Activated CD4-positive, alpha-beta T cell treated with anti-CD3 and anti-CD28 coated beads, Interleukin-2, amount 50 U/mL, for 4 hours (primary cell): ENCODE data around the gene FXYD4.

Source experiments
- DNase-seq, 2 experiments: peaks; one replicate each; pipeline ENCODE4 v3.0.0-alpha.2; 2020

Gene FXYD4

DNA sequence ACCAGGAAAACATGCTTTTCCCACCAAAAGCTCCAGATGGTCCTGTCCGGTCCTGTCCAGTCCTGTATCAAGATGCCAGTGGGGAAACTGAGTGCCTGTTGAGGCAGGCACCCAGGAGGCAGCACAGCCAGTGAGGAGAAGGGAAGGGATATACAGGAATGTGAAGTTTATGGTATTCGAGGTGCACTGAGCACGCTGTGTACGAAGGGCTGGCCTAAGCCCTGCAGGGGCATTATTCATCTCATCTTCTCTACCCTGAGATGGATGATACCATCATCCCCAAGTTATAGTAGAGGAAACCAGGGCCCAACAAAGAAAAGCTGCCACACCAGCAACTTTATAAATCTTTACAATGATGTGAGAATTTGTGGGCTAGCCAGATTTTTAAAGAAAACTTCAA, 23.4 kb upstream of the FXYD4 start:
- DNase-seq, result no peak

DNA sequence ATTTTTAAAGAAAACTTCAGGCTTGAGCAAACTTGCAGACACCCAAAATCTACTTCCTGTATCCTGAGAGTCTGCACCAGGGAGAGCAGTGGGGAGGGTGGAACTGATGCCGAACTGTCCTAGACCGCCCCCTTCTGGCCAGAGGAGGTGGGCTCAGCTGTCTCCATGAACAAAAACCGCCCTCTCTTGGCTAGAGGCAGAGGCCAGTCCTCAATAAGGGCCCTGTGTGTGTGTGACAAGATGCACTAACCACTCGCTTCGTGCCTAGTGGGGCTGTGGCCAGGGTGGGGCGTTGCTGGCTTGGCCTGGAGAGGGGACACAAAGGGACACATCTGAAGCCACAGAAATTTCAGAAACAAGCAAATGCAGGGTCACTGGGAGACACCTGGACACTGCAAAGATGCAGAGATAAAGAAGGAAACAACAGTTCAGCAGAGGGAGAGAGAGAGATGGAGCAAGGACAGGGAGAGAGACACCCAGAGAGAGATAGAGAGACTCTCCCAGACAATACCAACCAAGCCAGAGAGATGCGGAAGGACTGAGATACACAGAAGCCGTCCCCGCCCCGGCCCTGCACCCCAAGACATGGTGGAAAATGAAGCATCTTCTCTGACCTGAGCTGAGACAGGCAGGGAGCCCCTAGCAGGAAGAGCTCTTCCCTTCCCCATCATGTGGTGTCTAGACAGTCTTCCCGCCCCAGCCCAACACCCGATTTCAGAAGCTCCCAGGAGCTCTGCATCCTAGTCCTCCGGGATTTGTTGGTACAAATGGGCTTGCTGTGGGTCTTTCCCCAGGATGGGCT, 22.7 kb upstream of the FXYD4 start:
- DNase-seq, result peak; percentile 80 to 84

DNA sequence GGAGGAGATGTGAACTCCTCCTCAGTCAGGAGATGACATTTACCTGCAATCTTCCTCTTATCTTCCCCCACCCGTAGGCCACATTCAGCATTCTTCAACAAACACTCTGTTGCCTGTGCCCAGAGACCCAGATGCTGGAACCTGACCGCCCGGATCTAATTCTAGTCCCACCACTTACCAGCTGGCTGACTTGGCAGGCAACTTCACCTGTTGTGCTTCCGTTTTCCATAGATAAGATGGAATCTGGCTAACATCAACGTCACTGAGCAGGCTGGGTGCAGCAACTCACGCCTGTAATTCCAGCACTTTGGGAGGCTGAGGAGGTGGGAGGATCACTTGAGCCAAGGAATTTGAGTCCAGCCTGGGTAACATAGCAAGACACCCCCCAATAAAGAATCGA, 21.3 kb upstream of the FXYD4 start:
- no peak for DNase-seq

DNA sequence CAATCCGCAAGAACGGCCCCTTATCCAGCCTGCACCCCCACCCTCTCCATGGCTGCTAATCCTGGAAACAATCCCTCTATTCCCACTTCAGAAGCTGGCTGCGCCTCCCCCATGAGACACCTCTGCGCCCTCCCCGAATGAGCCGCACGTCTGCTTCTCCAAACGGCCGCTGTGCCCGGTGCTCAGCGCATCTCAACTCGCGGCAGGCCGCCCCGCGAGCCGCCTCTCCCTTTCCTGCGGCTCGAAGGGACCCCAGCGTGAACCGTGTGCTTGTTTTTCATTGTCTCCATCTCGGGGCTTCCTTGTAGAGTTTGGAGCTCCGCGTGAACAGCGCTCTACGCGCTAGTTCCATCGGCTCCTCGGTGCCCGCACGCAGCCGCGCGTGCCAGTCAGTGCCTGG, 20.8 kb upstream of the FXYD4 start:
- no peak for DNase-seq

DNA sequence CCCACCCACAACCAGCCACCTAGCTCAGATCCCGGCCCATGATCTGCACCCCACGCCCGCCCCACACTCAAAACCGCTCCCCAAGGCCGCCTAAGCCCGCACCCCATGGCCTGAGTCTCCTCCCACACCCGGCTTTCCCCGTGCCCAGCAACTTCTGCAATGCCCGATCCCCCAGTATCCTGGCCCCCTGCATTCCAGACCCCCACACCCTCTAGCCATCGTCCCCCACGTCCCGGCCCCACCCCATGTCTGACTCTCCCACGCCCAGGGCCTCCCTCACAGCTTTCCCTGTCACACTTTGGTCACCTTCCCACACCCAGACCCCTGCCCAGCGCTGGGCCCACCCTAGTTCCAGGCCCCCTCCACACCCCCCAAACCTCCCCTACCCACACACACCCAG, 20.1 kb upstream of the FXYD4 start:
- DNase-seq, result no peak

DNA sequence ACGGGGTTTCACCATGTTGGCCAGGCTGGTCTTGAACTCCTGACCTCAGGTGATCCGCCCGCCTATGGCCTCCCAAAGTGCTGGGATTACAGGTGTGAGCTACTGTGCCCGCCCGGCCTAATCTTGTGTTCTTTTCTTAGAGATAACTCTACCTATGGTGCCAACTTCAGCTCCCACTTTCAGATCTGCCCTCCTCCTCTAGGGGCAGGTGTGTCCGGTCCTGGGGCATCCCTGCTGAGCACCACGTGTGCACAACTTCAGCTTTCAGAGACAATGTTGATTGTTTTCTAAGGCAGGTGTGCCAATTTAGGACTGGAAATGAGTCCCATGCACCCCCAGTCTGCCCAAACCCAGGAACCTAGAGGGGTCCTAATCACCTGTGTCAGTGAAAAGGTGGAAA, 18.5 kb upstream of the FXYD4 start:
- DNase-seq, result no peak

DNA sequence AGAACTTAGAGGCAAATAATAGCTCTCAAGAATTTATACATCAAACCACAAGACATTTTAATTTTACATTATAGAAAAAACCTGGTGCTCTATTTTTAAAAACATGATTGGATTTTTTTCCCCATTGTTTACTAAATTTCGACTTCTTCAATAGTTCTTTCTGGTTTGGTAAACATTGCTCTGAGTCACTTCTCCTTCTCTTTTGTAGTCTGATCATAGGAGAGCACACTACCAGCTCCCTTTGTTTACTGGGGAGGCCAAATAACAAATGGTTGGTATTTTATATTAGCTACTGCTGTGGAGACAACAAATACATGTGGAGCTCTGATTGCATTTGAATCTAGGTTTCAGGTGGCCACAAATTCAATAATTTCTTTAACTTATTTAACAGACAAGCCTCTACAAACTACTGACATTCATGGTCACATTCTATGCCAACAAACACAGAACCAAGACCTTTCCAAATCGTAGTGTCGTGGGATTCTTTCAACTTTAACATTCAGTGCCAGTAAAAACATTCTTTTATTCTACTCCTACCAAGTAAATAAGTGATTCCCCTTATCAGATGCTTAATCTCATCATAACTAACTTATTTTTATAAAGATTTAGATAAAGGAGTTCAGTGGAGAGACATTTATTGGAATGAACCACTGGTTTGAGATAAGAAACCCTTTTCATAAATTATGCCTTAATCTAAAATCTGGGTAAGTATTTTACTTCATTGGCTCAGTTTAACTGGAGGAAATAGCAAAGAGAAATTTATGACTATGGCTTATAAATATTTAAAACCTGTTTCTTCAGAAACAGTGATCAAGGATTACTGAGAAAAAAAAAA, 17.7 kb upstream of the FXYD4 start:
- DNase-seq, result no peak

DNA sequence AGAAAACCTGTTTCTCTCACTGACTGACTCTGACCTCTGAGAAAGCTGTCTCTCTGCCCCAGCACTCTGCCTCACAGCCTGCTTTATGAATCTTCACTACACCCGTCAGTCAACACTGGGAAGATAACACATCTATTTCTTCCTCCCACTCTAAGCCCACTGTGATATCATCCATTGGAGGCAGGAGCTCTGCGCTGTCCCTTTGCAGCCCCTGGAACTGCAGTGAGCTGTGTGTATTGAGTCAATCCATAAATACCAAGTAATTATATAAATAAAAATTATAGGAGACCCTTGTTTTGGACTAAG, 17.2 kb upstream of the FXYD4 start:
- no peak for DNase-seq

DNA sequence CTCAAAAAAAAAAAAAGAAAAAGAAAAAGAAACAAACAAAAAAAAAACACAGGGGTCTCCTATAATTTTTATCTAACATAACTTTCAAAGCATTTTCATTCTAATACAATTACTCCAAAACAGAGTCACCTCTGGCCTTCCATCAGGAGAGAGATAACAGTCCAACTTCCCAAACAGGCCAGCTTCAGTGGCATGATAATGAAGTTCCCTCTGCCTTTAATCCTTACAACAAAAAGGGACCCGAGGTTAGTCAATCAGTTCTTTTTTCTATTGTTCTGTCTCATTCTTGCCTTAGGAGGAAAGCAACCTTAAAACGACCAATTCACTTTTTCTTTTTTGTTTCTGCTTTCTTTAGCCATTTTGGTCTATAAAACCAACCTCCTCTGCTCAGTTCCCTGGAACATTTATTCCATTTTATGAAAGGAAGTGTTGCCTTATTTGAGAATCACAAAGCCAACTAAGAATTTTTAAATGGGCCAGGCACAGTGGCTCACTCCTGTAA, 16.5 kb upstream of the FXYD4 start:
- DNase-seq, result no peak

DNA sequence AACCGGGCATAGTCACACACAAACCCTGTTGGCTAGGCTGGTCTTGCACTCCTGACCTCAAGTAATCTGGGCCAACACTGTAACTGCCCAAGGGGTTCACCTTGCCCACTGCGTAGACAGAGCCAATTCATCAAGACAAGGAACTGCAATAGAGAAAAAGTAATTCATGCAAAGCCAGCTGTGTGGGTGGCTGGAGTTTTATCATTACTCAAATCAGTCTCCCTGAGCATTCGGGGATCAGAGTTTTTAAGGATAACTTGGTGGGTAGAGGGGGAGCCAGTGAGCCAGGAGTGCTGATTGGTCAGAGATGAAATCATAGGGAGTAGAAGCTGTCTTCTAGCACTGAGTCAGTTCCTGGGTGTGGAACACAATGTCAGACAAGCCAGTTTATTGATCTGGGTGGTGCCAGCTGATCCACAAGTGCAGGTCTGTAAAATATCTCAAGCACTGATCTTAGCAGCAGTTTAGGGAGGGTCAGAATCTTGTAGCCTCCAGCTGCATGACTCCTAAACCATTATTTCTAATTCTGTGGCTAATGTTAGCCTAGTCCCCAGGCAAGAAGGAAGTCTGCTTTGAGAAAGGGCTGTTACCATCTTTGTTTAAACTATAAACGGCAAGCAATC, 15.6 kb upstream of the FXYD4 start:
- no peak for DNase-seq

DNA sequence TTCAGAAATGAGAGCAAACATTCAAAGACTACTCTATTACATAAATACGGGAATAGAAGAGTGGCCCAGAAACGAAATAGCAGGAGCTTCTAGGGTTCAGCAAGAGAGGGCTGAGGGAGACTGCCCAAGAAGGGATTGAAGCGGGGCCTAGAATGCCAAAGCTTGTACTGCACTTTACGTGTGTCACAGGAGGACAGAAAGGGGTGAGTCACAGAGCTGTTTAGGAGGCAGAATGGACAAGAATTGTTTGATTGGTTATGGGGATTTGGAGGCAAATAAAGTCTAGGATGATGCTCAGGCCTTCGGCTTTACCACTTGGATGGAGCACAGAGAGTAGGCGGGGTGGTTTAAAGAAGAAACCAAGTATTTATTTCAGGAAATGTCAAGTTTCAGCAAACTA, 11.3 kb upstream of the FXYD4 start:
- DNase-seq, result no peak

DNA sequence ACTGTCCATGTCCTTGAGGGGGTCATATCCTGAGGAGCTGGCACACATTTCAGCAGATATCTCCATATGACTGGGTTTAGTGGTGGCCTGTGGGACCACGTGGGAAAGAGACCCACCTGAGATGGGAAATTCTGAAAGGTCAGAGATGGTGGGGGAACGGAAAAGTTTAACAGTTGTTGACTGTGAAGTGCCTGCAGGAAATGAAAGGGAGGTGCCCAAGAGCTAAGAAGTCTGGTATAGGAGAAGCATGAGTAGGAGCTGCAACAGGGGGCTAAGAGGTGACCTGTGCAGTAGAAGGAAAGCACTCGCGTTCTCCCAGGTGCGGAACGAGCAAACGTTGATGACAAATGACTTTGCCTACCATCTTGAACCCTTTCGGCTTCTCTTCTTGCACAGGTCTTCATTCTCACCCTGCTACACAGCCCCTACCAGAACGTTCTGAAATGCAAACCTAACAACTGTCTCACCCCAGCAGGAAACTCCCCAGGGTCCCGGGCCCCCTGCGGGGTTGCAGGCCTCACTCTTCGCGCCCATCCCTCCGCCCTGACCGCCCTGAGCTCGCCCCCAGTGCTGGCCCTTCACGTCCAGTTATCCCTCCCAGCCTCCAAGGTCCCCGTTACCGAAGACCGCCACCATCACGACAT, 9.8 kb upstream of the FXYD4 start:
- peak; percentile 30 to 31 for DNase-seq

DNA sequence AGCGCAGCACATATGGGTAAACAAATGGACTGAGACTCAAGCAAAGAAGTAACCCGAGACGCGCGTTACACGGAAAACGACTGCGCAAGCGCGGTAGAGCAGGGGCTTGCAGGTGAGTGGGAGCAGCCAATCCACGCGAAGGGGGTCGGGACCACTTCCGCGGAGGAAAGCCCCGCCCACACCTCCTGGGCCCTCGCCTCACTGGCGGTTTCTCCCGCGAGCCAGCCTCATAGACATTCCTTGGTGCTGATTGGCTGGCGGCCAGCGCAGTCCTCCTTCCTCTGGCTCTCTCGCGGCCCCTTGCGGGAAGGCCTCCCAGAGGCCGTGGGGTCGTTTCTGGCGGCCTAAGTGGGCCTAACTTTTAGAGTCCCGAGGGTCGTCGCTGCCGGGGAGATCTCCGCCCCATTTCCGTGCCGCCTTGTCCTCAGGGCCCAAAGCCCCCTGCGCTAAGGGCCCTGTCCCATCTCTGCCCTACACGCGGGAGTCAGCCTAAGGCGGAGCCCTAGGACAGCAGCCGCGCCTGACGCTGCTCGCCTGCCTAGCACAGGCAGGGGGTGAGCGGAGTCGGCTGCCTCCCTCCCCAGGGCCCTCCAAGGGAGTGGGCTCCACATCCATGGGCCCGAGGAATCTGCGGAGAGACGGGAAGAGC, 9.1 kb upstream of the FXYD4 start:
- peak; percentile 98 for DNase-seq

DNA sequence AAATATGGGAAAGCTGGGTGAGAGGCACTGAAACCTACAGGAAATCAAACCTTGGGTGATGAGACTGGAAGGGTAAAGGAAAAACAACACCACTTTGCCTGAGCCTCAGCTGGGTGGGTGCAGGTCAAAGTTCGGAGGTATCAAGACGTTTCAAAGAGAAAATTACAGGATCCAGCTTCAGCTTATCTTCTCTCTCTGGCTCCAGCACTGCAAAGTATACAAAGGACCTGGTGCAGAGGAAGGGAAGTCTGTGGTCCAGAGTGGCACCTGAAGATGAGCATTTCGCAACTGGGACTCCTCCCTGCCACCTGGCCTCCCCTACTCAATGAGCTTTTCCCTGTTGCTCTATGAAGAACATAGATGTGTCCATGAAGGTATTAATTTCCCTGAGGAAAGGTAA, 6.4 kb upstream of the FXYD4 start:
- no peak for DNase-seq

DNA sequence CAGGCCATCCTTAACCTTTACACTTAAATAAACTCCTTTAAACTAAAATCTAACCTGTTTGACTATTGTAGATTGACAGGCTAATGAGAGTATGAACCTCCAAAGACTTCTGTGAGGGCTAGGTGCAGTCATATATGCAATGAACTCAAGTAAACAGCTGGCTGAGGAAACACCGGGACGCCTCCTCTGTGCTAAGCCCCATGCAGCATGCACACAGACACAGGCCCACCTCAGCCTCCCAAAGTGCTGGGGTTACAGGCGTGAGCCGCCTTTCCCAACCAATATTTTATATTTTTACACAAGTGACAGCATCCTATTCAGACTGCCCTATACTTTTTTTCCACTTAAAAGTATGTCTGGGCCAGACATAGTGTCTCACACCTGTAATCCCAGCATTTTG, 1.5 kb upstream of the FXYD4 start:
- no peak for DNase-seq

DNA sequence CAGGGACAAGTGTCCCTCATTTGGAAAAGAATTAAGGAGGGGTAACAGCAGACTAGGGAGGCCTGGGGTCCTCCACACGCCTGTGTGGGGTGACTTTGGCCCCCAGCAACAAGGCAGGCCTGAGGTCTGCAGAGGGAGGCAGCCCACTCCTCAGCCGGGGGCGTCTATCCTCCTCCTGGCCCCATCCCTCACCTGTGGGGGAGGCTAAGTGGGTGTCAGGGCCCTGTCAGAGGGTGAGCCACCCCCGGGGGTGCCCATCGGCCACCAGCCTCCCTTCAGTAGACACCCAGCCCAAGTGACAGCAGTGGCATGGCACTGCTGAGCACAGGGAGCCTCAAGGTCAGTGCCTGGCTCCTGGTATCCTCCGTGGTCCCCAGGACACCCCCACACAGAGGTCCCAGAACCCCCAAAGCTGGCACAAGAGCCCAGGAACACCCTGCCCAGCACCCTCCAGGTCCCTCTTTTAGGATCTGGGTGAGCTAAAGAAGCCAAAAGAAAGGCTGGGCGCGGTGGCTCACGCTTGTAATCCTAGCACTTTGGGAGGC, 693 bp upstream of the FXYD4 start:
- no peak for DNase-seq

DNA sequence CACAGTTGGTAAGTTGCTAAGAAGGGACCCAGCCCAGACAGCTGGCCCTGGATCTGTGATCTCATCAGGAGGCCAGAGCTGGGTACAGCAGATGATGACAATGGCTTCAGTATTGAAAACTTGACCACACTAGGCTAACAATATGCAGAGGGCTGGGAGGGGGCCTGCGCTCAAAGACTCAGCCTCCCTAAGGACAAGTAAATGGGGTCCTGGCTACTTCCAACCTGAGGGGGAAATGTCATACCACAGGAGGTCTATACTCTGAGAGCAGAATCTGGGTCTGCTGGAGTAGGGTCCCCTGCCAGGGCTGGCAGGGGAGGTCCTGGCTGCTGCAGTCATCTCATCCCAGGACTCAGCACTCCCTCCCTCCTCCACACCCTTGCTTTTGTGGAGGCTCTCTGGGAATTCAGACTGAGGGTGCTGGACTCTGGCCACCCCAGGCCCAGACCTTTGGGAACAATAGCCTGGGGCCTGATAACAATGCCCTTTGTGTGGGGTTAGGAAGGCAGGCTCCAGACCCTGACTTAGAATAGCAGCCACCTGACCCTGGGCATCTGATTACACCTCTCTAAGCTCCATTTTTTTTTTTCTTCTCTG, 1.4 kb downstream of the FXYD4 start:
- no peak for DNase-seq

DNA sequence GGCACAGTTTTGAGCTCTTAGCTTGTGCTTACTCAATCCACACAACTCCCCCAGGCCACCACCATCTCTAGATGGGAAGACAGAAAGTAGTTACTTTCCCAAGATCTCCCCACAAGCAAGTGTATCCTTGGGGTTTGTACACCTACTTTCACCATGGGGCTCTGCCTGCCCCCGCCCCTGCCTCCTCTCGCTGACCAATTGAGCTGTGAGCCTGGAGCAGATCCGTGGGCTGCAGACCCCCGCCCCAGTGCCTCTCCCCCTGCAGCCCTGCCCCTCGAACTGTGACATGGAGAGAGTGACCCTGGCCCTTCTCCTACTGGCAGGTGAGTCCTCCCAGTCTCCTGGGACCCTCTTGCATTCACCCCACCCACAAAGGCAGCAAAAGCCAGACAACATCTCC, 2.0 kb downstream of the FXYD4 start:
- no peak for DNase-seq

DNA sequence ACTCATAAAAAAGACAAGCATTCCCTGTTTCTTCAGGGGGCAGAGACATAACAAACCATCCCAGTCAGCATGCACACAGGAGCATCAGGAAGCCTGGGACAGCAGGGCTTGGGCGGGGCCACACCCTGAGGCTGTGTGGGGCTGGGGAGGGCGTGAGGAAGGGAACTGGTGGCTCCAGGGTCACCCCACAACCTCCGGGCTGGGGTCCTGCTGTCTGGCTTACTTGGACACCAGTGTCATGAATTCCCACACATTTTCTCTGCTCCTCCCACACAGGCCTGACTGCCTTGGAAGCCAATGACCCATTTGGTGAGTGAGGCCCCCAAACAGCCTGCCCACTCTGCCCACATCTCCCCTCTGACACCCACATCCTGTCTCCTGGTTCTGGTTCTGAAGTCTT, 2.8 kb downstream of the FXYD4 start:
- DNase-seq, result no peak

DNA sequence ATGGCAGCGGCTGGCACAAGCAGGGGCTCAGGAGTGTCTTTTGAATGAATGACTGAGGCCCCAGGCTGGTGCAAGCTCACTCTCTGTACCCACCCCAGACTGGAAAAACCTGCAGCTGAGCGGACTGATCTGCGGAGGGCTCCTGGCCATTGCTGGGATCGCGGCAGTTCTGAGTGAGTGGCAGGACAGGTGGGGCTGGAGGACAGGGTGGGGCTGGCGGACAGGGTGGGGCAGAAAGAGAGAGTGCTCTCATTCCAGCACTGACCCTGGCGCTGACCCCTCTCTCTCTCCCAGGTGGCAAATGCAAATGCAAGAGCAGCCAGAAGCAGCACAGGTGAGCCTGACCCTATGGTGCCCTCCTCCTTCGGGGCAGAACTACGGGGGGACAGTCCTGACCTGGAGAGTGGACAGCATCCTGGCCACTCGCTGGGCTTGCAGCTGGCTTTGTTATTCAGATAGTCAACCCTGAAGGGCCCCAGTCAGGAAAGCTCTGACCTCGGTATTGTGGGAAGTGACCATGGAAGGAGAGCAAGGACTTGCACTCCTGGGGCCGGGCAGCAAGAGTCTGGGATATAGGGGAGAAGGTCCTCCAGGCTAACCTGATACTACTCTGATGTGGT, 4.1 kb downstream of the FXYD4 start:
- DNase-seq, result no peak

DNA sequence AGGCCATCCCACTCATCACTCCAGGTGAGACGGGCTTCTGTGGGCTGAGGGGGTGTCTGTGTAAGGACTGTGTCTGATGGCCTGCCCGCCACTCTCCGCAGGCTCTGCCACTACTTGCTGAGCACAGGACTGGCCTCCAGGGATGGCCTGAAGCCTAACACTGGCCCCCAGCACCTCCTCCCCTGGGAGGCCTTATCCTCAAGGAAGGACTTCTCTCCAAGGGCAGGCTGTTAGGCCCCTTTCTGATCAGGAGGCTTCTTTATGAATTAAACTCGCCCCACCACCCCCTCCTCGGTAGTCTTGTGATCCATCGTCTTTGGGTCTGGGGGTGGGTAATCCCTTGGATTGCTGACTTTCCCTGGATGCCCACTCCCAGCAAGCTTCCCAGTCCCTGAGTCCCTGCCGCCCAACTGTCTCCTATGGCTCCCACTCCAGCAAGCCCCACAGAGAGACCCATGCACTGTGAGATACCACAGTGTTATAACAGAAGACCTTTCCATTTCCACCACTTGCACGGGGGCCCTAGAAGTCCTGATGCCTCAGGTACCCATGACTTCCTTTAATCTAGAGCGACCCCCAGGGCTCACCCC, 4.7 kb downstream of the FXYD4 start:
- no peak for DNase-seq
